GM18499 (cell line): ENCODE results near the gene FAAP20.

Experiments used
- ATAC-seq: cut with Tn5 transposase; IDR thresholded peaks from one replicate; pipeline ENCODE4 v1.9.1; 2021; ENCODE audit warnings: moderate number of reproducible peaks; ENCODE audit not compliant: insufficient read depth, unreplicated experiment

The FAAP20 gene

GRCh38 chr1:2194319-2194897, at the start of gene FAAP20:
Gene FAAP20, minus strand, starts transcription at chr1:2194772. Its CDS starts 23 bp downstream, at chr1:2194749.
- ATAC-seq, result no peak

- ATAC-seq, result no peak
These were observed 48.5 kb upstream of the FAAP20 start for GRCh38 chr1:2242814-2243725.

GRCh38 chr1:2241820-2242219, 47.2 kb upstream of the FAAP20 start:
- ATAC-seq, result no peak

GRCh38 chr1:2240270-2241156, 45.9 kb upstream of the FAAP20 start:
- no peak for ATAC-seq

GRCh38 chr1:2239384-2239985, 44.9 kb upstream of the FAAP20 start:
- ATAC-seq, result no peak

- no peak for ATAC-seq
These were observed 44.4 kb upstream of the FAAP20 start for GRCh38 chr1:2239013-2239370.

GRCh38 chr1:2238361-2239012, 43.9 kb upstream of the FAAP20 start:
- ATAC-seq, result no peak

GRCh38 chr1:2237773-2238172, 43.2 kb upstream of the FAAP20 start:
- ATAC-seq, result no peak

- no peak for ATAC-seq
These were observed 42.4 kb upstream of the FAAP20 start for GRCh38 chr1:2236695-2237677.

- no peak for ATAC-seq
These were observed 40.9 kb upstream of the FAAP20 start for GRCh38 chr1:2235300-2235998.

- no peak for ATAC-seq
These were observed 40.2 kb upstream of the FAAP20 start for GRCh38 chr1:2234762-2235113.

- no peak for ATAC-seq
These were observed 39.6 kb upstream of the FAAP20 start for GRCh38 chr1:2233997-2234761.

GRCh38 chr1:2233468-2233867, 38.9 kb upstream of the FAAP20 start:
- no peak for ATAC-seq

GRCh38 chr1:2232916-2233438, 38.4 kb upstream of the FAAP20 start:
- ATAC-seq, result no peak

GRCh38 chr1:2232255-2232915, 37.8 kb upstream of the FAAP20 start:
- ATAC-seq, result no peak

- no peak for ATAC-seq
These were observed 37.1 kb upstream of the FAAP20 start for GRCh38 chr1:2231532-2232254.
